GM12872 (cell line): ENCODE data around the gene OSMR.

ENCODE experiments used
- TF ChIP-seq, protein P1 (sequence below): IDR thresholded peaks from 3 replicates; pipeline ENCODE4 v1.5.1; 2011; ENCODE audit warnings: low read depth, mild to moderate bottlenecking, low read length, moderate library complexity; ENCODE audit not compliant: insufficient read depth

The OSMR gene

GRCh38 chr5:38935437-38935836, 89.6 kb downstream of the OSMR start:
- TF ChIP-seq, protein P1, sequence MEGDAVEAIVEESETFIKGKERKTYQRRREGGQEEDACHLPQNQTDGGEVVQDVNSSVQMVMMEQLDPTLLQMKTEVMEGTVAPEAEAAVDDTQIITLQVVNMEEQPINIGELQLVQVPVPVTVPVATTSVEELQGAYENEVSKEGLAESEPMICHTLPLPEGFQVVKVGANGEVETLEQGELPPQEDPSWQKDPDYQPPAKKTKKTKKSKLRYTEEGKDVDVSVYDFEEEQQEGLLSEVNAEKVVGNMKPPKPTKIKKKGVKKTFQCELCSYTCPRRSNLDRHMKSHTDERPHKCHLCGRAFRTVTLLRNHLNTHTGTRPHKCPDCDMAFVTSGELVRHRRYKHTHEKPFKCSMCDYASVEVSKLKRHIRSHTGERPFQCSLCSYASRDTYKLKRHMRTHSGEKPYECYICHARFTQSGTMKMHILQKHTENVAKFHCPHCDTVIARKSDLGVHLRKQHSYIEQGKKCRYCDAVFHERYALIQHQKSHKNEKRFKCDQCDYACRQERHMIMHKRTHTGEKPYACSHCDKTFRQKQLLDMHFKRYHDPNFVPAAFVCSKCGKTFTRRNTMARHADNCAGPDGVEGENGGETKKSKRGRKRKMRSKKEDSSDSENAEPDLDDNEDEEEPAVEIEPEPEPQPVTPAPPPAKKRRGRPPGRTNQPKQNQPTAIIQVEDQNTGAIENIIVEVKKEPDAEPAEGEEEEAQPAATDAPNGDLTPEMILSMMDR: no peak

- TF ChIP-seq, protein P1: no peak
Observed at GRCh38 chr5:38936269-38936668, 90.5 kb downstream of the OSMR start.

DNA sequence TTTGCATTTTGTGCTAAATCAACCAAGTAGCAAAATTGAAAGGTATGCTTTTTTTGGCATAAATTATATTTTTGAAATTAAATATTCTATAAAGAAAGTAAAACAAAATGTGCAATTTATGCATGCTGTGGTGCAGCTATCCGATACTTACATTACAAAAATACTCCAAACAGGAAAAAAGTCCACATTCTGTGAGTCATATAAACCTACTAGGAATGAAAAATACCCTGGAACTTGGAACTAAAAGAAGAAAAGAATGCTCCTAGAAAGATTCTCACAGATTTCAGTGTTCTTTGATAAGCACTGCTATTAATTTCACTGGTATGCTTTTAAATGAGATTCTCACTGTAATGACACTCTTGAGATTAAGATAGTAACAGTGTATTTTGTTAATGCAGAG, 92.6 kb downstream of the OSMR start:
- TF ChIP-seq, protein P1: no peak

- TF ChIP-seq, protein P1: no peak
Observed at GRCh38 chr5:38938973-38939372, 93.2 kb downstream of the OSMR start.

DNA sequence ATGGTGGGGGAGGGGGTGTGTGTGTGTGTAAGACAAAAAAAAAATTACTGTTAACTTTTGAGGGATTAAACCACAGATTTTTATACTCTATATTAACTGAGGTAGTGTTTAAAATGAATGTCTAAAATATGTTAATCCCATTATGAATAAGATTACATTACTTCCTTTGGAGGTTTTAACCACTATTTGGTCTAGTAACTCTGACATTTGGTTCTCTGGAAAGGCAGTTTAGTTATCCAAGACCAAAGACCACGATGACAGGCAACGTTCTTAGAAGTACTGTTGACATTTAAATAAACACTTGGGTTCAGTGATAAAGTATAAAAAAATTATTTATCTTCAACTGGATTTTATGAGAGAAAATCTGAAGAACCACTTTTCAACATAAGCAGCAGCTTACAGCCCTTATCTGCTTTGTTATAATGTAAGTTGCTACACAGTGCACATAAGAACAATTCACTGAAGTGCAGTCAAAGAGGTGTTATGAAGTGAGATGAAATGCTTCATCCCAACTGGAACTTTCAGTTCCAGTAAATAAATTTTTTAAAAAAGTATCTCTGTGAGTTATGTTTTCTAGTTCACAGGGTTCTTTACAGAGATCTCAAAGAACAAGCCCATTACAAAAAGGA, 94.5 kb downstream of the OSMR start:
- TF ChIP-seq, protein P1: no peak

GRCh38 chr5:38941912-38942311, 96.1 kb downstream of the OSMR start:
- TF ChIP-seq, protein P1: no peak

- TF ChIP-seq, protein P1: no peak
Observed at GRCh38 chr5:38944282-38944681, 98.5 kb downstream of the OSMR start.

DNA sequence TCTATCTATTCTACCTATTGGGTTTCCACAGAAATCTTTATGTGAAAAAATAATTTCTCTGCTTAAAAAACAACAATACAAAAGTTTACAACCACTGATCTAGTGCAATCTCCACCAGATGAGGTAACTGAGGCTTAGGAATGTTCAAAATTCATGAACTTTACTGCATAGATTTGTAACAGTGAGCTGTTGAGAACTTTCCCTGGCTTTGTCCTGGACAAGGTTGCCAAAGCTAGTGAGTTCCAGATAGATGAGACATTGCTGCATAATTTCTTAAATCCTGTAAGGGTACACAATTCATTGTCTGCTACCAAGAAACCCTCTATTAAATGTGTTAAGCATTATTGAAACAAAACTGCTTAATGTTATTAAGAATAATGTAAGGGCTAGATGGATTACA, 102.7 kb downstream of the OSMR start:
- TF ChIP-seq, protein P1: no peak
